ENCODE results near the gene DNAJC22. TPM values are rescaled to one million over a fixed set of nuclear protein-coding genes. Genes with fewer than 3 reads are reported as not detected.

Gene DNAJC22
- total and polyA plus RNA-seq, 9 of the 15 experiments (the other 6 are each of a cell fraction or from before 2014, with no cell fraction given): 0.10 to 1.2 (median 0.47) TPM

GRCh38 chr12:49322708-49323523 lies 23.8 kb upstream of the DNAJC22 start, which contains the start of gene TROAP (continued):
- TF ChIP-seq NR2C2 (CRISPR knock-in tag; IDR thresholded peaks at IDR 0.05): no peak
- no peak for TF ChIP-seq NR2C2 (tag; IDR thresholded peaks at IDR 0.05)
- peak; percentile 99 for TF ChIP-seq SAP30 (IDR thresholded peaks at IDR 0.05; ENCODE audit: borderline replicate concordance, insufficient read depth, low read depth, low read length, poor library complexity, severe bottlenecking)
- no peak for TF ChIP-seq ELF2 (CRISPR knock-in tag; IDR thresholded peaks at IDR 0.05)
- no peak for TF ChIP-seq HDAC8 (tag; IDR thresholded peaks at IDR 0.05)
- TF ChIP-seq NFRKB (IDR thresholded peaks at IDR 0.05; ENCODE audit: low read depth): peak; percentile 57
- peak; percentile 16 for TF ChIP-seq CCNT2 (IDR thresholded peaks at IDR 0.05; ENCODE audit: borderline replicate concordance, extremely low read depth, insufficient read length, low read depth, low read length)
- TF ChIP-seq ZNF76 (CRISPR knock-in tag; IDR thresholded peaks at IDR 0.05; ENCODE audit: borderline replicate concordance): 0 out of 2 replicates have a peak, but pooled peaks have one; percentile 14
- TF ChIP-seq SREBF1 (IDR thresholded peaks at IDR 0.05; ENCODE audit: borderline replicate concordance, low read depth, low read length): no peak
- no peak for TF ChIP-seq TFAM (CRISPR knock-in tag; conservative IDR thresholded peaks at IDR 0.05)
- TF ChIP-seq SUPT5H (IDR thresholded peaks at IDR 0.05): peak; percentile 92
- no peak for TF ChIP-seq HMG20B (CRISPR knock-in tag; IDR thresholded peaks at IDR 0.05)
- TF ChIP-seq, protein P1, sequence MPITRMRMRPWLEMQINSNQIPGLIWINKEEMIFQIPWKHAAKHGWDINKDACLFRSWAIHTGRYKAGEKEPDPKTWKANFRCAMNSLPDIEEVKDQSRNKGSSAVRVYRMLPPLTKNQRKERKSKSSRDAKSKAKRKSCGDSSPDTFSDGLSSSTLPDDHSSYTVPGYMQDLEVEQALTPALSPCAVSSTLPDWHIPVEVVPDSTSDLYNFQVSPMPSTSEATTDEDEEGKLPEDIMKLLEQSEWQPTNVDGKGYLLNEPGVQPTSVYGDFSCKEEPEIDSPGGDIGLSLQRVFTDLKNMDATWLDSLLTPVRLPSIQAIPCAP (CRISPR knock-in tag; IDR thresholded peaks at IDR 0.05; ENCODE audit: borderline replicate concordance): no peak
- TF ChIP-seq CTBP1 (IDR thresholded peaks at IDR 0.05; ENCODE audit: borderline replicate concordance): no peak
- no peak for TF ChIP-seq TAL1 (IDR thresholded peaks at IDR 0.05)
- no peak for TF ChIP-seq ZNF311 (CRISPR knock-in tag; IDR thresholded peaks at IDR 0.05)
- no peak for TF ChIP-seq ZNF253 (CRISPR knock-in tag; conservative IDR thresholded peaks at IDR 0.05)
- TF ChIP-seq PHF21A (IDR thresholded peaks at IDR 0.05; ENCODE audit: borderline replicate concordance, low read depth): no peak
- TF ChIP-seq HBP1 (CRISPR knock-in tag; IDR thresholded peaks at IDR 0.05): 0 out of 2 replicates have a peak, but pooled peaks have one; percentile 50
- TF ChIP-seq ZBTB26 (CRISPR knock-in tag; IDR thresholded peaks at IDR 0.05): no peak
- TF ChIP-seq MECOM (CRISPR knock-in tag; IDR thresholded peaks at IDR 0.05): no peak
- no peak for TF ChIP-seq MIER1 (IDR thresholded peaks at IDR 0.05; ENCODE audit: low read depth)
- TF ChIP-seq TEAD1 (CRISPR knock-in tag; IDR thresholded peaks at IDR 0.05): no peak
- TF ChIP-seq SOX6 (IDR thresholded peaks at IDR 0.05): no peak
- TF ChIP-seq PHB (CRISPR knock-in tag; IDR thresholded peaks at IDR 0.05): no peak
- TF ChIP-seq SMARCB1 (IDR thresholded peaks at IDR 0.05; ENCODE audit: insufficient read length, low read depth): no peak
- no peak for TF ChIP-seq ZNF699 (CRISPR knock-in tag; IDR thresholded peaks at IDR 0.05; ENCODE audit: insufficient replicate concordance)
- TF ChIP-seq ZNF232 (CRISPR knock-in tag; IDR thresholded peaks at IDR 0.05): no peak
